GM19438 (cell line): Measurements from ENCODE around the gene RAB8A.
"Not testable (repeated sequence)": the region's sequence is repeated elsewhere in the genome, so short reads cannot be mapped to it uniquely, and the experiment has no call there.

Experiments
- ATAC-seq: cut with Tn5 transposase; IDR thresholded peaks from one replicate; pipeline ENCODE4 v1.9.1; 2021; ENCODE audit warnings: low read depth; ENCODE audit not compliant: unreplicated experiment

RAB8A gene

GRCh38 chr19:16077984-16078758 is 33.5 kb upstream of the RAB8A start:
- ATAC-seq = no peak

- no peak for ATAC-seq
Observed at GRCh38 chr19:16078759-16079707, 32.7 kb upstream of the RAB8A start.

GRCh38 chr19:16084067-16084685 is 27.5 kb upstream of the RAB8A start:
- ATAC-seq = no peak

GRCh38 chr19:16085115-16085514 is 26.6 kb upstream of the RAB8A start:
- no peak for ATAC-seq

- not testable (repeated sequence) for ATAC-seq
Observed at GRCh38 chr19:16087404-16087803, 24.3 kb upstream of the RAB8A start.

- no peak for ATAC-seq
Observed at GRCh38 chr19:16087940-16088339, 23.7 kb upstream of the RAB8A start.

GRCh38 chr19:16088351-16089009 is 23.2 kb upstream of the RAB8A start:
- ATAC-seq = no peak

DNA sequence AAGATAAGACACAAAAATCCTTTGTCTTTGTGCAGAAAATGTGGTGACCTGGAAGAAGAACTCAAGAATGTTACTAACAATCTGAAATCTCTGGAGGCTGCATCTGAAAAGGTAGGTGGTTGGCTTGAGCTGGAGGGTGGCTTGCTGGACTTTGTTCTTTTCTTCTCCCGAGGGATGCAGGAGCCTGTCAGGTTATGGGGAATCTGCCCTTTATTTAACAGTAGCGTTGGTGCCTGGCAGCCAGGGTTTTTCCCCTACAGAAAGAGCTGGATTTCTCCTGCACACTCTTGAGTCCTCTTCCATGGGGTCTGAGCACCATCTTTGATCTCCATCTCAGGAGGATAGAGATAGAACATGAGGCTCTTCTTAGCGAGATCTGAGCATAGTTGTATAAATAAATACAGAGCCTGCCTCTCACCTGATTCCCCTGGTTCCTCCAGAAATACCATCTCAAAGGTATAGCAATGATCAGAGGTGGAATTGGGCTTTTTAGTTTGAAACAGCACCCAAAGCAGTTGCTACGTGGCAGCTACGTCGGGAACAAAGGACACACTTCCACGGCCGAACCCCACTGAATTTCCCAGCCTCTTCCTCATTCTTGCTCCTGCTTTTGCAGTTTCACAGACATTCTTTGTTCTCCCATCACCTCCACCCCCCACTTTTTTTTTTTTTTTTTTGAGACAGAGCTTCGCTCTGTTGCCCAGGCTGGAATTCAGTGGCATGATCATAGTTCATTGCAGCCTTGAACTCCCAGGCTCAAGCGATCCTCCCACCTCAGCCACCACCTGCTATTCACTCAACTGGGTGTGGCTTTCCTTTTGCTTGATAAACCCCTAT is 22.5 kb upstream of the RAB8A start:
- no peak for ATAC-seq

- ATAC-seq = no peak
Observed at GRCh38 chr19:16091546-16092475, 19.9 kb upstream of the RAB8A start.

DNA sequence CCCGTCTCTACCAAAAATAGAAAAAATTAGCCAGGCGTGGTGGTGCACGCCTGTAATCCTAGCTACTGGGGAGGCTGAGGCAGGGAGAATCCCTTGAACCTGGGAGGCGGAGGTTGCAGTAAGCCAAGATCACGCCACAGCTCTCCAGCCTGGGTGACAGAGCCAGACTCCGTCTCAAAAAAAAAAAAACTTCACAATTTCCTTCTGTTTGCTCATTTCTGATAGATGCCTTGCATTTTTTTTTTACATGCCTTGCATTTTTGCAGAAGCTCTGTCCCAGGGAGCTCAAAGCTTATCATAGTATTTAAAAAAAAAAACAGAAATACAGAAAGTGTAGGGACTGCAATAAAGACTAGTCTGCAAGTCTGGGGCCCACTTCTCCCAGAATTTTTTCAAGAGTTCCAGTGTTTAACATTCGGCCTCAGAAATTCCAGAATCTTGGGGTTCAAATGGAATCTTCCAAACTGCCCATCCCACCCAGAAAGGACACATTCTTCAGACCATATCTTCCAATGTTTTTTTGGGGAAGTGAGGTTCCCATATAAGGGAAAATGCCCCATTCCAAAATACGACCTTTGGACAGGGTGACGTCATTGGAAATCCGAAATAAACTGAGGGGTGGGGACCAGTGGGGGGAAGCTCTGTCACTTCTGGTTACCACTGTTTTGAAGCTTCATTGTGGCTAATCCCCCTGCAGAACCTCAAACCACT is 17.2 kb upstream of the RAB8A start:
- no peak for ATAC-seq

DNA sequence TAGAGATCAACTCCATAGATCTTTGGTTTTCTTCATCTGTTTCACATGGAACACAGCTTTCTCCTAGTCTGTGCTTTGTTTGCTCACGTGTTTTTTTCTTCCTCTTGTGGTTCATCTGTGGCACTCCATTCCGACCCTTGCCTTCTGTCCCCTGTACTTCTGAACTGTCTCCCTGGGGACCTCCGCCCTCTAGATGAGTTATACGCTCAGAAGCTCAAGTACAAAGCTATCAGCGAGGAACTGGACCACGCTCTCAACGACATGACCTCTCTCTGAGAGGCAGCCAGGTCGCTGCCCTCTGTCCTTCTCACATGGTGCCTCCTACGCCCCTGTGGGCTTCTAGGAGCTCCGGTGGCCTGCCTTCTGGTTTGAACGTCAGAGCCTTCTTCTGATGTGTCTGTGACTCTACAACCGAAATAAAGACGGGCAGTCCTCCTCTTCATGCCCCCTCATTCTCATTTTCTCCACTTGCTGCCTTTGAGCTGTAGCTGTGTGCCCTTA is 16.6 kb upstream of the RAB8A start:
- no peak for ATAC-seq

DNA sequence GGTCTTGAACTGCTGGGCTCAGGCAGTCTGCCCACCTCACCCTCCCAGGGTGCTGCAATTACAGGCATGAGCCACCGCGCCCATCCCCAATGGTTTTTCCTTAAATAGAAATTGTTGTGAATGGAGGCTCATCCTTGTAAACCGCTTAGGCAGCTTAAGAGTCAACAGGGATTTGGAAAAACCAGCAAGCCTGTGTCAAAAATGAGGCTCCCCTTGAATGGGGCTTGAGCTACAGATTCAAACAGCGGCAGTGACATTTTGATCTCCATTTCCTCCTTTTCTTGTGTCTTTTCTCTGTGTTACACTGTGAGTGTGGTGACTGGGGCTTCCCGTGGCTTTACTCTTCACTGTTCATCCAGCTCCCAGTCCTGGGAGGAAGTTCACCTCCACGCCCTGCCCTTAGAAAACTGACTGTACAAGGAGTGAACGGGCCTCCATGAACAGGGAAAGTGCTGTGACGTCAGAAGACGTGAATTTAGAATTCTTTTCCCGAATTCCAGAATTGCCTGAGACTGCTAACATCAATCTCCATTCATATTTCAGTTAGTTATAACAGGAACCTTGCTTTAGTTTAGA is 15.3 kb upstream of the RAB8A start:
- ATAC-seq = no peak

- no peak for ATAC-seq
Observed at GRCh38 chr19:16098416-16098768, 13.3 kb upstream of the RAB8A start.

GRCh38 chr19:16098821-16099220 is 12.9 kb upstream of the RAB8A start:
- ATAC-seq = no peak

GRCh38 chr19:16099314-16099965 is 12.2 kb upstream of the RAB8A start:
- not testable (repeated sequence) for ATAC-seq

DNA sequence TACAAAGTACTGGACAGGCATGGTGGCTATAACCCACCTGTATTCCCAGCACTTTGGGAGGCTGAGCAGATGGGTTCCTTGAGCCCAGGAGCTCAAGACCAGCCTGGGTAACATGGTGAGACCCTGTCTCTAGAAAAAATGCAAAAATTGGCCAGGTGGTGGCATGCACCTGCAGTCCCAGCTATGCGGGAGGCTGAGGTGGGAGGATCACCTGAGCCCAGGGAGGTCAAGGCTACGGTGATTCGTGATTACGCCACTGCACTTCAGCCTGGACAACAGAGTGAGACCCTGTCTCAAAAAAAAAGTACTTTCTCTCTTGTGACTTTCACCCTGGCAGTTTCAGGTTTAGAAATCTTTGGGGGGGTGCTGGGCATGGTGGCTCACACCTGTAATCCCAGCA is 11.2 kb upstream of the RAB8A start:
- no peak for ATAC-seq

DNA sequence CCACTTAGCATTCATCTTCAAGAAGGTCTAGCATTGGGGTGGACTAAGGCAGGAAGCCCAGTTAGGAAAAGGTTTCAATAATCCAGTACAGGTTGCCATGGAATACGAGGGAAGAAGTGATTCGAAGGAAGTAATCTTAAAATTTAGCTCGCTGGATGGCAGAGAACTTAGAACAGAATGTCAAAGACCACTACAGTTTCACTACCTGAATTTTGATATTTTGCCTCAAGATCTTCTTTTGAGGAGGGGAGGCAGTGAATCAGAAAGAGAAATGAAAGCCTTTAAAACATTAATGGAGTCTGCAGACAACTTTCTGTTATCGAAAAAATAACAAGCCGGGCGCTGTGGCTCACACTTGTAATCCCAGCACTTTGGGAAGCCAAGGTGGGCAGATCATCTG is 7.0 kb upstream of the RAB8A start:
- no peak for ATAC-seq
